ENCODE results near the gene BBS9. TPM values are rescaled to one million over a fixed set of nuclear protein-coding genes. Genes with fewer than 3 reads are reported as not detected.

Gene BBS9
- total RNA-seq, 6 experiments from 2014 or later = 3.0 to 8.0 (median 6.6) TPM

GRCh38 chr7:33130184-33130583 lies 820 bp downstream of the BBS9 start:
- WGBS (ENCODE audit: insufficient coverage, low coverage, low lambda C conversion rate, missing lambda C conversion rate) = 24% methylated on average over 3 of the region's 3 CpGs
- peak overlapping the region; percentile 70 to 71 (median 71) for H3K4me3 ChIP-seq
- no peak for DNase-seq
- H3K9me3 ChIP-seq = peaks cover 0 to 4% (median 0%) of the 10 kb centered on the region in 4 donors
- no peaks in the 10 kb centered on the region for H3K27me3 ChIP-seq
- no peak for TF ChIP-seq POLR2A (IDR thresholded peaks at IDR 0.05)
- no peak for TF ChIP-seq CTCF (IDR thresholded peaks at IDR 0.05)
- H3K27ac ChIP-seq = no peak overlapping the region
- no peak for ATAC-seq
- no peaks in the 10 kb centered on the region for H3K36me3 ChIP-seq
- intact Hi-C loops (cut with DNase I) = no loop called here
- peaks cover 0 to 9% (median 0%) of the 10 kb centered on the region in 4 donors for H3K4me1 ChIP-seq

GRCh38 chr7:33137103-33137502 lies 7.7 kb downstream of the BBS9 start:
- H3K4me1 ChIP-seq = no peaks in the 10 kb centered on the region
- ATAC-seq (no peak), DNase-seq (no peak)
- H3K27me3 ChIP-seq = no peaks in the 10 kb centered on the region
- no peaks in the 10 kb centered on the region for H3K36me3 ChIP-seq
- H3K4me3 ChIP-seq = no peak overlapping the region
- H3K27ac ChIP-seq = no peak overlapping the region
- peaks cover 0 to 7% (median 0%) of the 10 kb centered on the region in 4 donors for H3K9me3 ChIP-seq
- intact Hi-C loops (cut with DNase I) = no loop called here
- TF ChIP-seq POLR2A (IDR thresholded peaks at IDR 0.05) (no peak), CTCF (IDR thresholded peaks at IDR 0.05) (no peak)
- 82% methylated on average over 6 of the region's 15 CpGs for WGBS (ENCODE audit: insufficient coverage, low coverage, low lambda C conversion rate, missing lambda C conversion rate)

GRCh38 chr7:33142585-33142984 lies 13.2 kb downstream of the BBS9 start:
- no peak for ATAC-seq
- no peak for DNase-seq
- no peaks in the 10 kb centered on the region for H3K4me1 ChIP-seq
- no peak overlapping the region for H3K27ac ChIP-seq
- intact Hi-C loops (cut with DNase I) = no loop called here
- H3K9me3 ChIP-seq = no peaks in the 10 kb centered on the region
- no peak for TF ChIP-seq CTCF (IDR thresholded peaks at IDR 0.05)
- TF ChIP-seq POLR2A (IDR thresholded peaks at IDR 0.05) = no peak
- no peaks in the 10 kb centered on the region for H3K27me3 ChIP-seq
- WGBS (ENCODE audit: insufficient coverage, low coverage, low lambda C conversion rate, missing lambda C conversion rate) = 80% methylated on average over 1 of the region's 1 CpG
- H3K4me3 ChIP-seq = no peak overlapping the region
- no peaks in the 10 kb centered on the region for H3K36me3 ChIP-seq

GRCh38 chr7:33143996-33144718 lies 14.8 kb downstream of the BBS9 start:
- WGBS (ENCODE audit: insufficient coverage, low coverage, low lambda C conversion rate, missing lambda C conversion rate) = 63% methylated on average over 4 of the region's 4 CpGs
- intact Hi-C loops (cut with DNase I) = no loop called here

More at GRCh38 chr7:33143996-33144718, 14.8 kb downstream of the BBS9 start:
- TF ChIP-seq CTCF (IDR thresholded peaks at IDR 0.05) = no peak
- TF ChIP-seq POLR2A (IDR thresholded peaks at IDR 0.05) = no peak
- ATAC-seq (no peak), DNase-seq (no peak)
- H3K9me3 ChIP-seq = no peaks in the 10 kb centered on the region
- H3K27me3 ChIP-seq = no peaks in the 10 kb centered on the region
- H3K36me3 ChIP-seq = no peaks in the 10 kb centered on the region
- no peaks in the 10 kb centered on the region for H3K4me1 ChIP-seq
- no peak overlapping the region for H3K27ac ChIP-seq
- no peak overlapping the region for H3K4me3 ChIP-seq

Data from right lobe of liver (tissue), 6 donors.